Type B pancreatic cell (in vitro differentiated cells): ENCODE measurements around the gene PHLPP1. TPM values are rescaled to one million over a fixed set of nuclear protein-coding genes. Genes with fewer than 3 reads are reported as not detected.
A peak's percentile ranks its signal among the peaks of the same experiment; 100 is the strongest.
"Not testable (repeated sequence)": the region's sequence is repeated elsewhere in the genome, so short reads cannot be mapped to it uniquely, and the experiment has no call there.

Experiments
- DNase-seq: peaks from one replicate; pipeline ENCODE4 v3.0.0; 2021; ENCODE audit warnings: mixed read lengths; ENCODE audit not compliant: unreplicated experiment; ENCODE audit errors: extremely low spot score
- H3K27ac Mint-ChIP-seq: 2 replicates; pipeline ENCODE4 v1.8.0; 2021; ENCODE audit warnings: mild to moderate bottlenecking, mixed read lengths
- H3K27me3 Mint-ChIP-seq: 2 replicates; pipeline ENCODE4 v1.8.0; 2021; ENCODE audit warnings: mixed read lengths
- H3K36me3 Mint-ChIP-seq: 2 replicates; pipeline ENCODE4 v1.8.0; 2021; ENCODE audit warnings: mixed read lengths
- H3K4me1 Mint-ChIP-seq: one replicate; pipeline ENCODE4 v1.8.0; 2021; ENCODE audit warnings: mixed read lengths; ENCODE audit not compliant: unreplicated experiment
- H3K4me3 Mint-ChIP-seq: 2 replicates; pipeline ENCODE4 v1.8.0; 2021; ENCODE audit warnings: mild to moderate bottlenecking, mixed read lengths
- H3K9me3 Mint-ChIP-seq: 2 replicates; pipeline ENCODE4 v1.8.0; 2021; ENCODE audit warnings: mixed read lengths
- total RNA-seq: library from RNA; stranded (reverse); gene quantifications from 2 replicates; pipeline ENCODE4 v1.2.1, GENCODE V29; 2021; ENCODE audit warnings: low replicate concordance
- TF ChIP-seq, protein P1 (sequence below): fragments of 200-600 bp; sonication (generic); conservative IDR thresholded peaks from 2 replicates; pipeline ENCODE4 v1.5.0; 2021; ENCODE audit warnings: antibody characterized with exemption, mild to moderate bottlenecking

PHLPP1 gene
- total RNA-seq, 1 donor from 2014 or later, result 28.5 TPM

DNA sequence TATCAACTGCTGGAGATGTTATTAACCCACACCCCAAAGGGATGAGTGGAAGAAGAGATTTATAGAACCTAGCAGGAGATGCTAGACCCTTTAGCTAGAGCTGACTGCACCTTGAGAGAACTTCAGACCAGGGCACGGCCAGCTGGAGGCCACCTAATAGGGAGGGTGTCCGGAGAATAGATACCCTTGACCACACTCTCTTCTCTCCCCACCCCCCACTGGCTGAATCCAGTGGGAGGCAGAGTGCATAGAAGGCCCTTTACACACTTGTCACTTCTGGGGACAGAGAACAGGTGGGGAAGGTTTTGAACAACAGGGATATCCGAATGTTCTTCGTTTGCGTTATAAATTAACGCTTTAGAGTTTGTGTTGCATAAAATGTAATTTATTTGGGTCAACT lies 84.6 kb downstream of the PHLPP1 start:
- Mint-ChIP-seq H3K27ac (peak overlapping the region; percentile 79), H3K4me1 (peaks cover 18% of the 10 kb centered on the region)
- TF ChIP-seq, protein P1, sequence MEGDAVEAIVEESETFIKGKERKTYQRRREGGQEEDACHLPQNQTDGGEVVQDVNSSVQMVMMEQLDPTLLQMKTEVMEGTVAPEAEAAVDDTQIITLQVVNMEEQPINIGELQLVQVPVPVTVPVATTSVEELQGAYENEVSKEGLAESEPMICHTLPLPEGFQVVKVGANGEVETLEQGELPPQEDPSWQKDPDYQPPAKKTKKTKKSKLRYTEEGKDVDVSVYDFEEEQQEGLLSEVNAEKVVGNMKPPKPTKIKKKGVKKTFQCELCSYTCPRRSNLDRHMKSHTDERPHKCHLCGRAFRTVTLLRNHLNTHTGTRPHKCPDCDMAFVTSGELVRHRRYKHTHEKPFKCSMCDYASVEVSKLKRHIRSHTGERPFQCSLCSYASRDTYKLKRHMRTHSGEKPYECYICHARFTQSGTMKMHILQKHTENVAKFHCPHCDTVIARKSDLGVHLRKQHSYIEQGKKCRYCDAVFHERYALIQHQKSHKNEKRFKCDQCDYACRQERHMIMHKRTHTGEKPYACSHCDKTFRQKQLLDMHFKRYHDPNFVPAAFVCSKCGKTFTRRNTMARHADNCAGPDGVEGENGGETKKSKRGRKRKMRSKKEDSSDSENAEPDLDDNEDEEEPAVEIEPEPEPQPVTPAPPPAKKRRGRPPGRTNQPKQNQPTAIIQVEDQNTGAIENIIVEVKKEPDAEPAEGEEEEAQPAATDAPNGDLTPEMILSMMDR, result no peak

DNA sequence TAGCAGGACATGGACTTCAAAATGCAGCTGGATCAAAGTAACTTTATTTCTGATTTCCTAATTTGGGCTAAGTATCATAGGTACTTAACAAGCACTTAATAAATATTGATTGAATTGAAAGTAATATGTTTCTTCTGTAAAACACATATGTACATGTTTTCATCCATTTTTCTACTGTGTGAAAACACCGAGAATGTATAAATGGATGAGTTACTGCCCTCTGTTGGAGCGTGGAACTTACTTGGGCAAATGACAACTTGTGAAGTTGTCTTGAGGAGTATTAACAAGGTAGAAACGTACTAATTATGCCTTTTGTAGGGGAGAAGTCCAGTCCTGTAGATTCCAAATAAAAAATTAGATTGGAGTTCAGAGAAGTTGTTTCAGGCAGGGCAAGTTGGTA lies 87.2 kb downstream of the PHLPP1 start:
- DNase-seq, result no peak
- no peaks in the 10 kb centered on the region for H3K27me3 Mint-ChIP-seq
- H3K9me3 Mint-ChIP-seq, result no peaks in the 10 kb centered on the region
- peaks cover 13% of the 10 kb centered on the region for H3K4me1 Mint-ChIP-seq
- no peak overlapping the region for H3K4me3 Mint-ChIP-seq
- H3K27ac Mint-ChIP-seq, result no peak overlapping the region
- TF ChIP-seq, protein P1, result no peak
- peaks cover 4% of the 10 kb centered on the region for H3K36me3 Mint-ChIP-seq

More for the DNA sequence above, 84.6 kb downstream of the PHLPP1 start:
- Mint-ChIP-seq H3K27me3 (no peaks in the 10 kb centered on the region), H3K36me3 (peaks cover 7% of the 10 kb centered on the region), H3K9me3 (no peaks in the 10 kb centered on the region), H3K4me3 (no peak overlapping the region)
- no peak for DNase-seq

DNA sequence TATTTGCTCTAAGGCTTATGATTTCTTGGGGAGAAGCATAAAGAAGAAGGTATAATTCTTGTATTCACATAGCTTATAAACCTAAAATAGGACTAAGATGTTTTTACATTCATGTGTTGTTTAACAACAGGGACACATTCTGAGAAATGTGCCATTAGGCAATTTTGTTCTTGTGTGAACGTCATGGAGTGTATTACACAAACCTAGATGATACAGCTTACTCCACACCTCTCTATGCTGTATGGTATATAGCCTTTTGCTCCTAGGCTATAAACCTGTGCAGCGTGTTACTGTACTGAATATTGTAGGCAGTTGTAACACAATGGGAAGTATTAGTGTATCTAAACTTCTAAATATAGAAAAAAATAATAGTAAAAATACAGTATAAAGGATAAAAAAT lies 92.1 kb downstream of the PHLPP1 start:
- no peak overlapping the region for H3K27ac Mint-ChIP-seq
- no peak for DNase-seq
- H3K4me1 Mint-ChIP-seq, result peaks cover under 1% of the 10 kb centered on the region
- TF ChIP-seq, protein P1, result no peak
- peaks cover 5% of the 10 kb centered on the region for H3K9me3 Mint-ChIP-seq
- no peak overlapping the region for H3K4me3 Mint-ChIP-seq
- H3K36me3 Mint-ChIP-seq, result peaks cover 8% of the 10 kb centered on the region
- H3K27me3 Mint-ChIP-seq, result no peaks in the 10 kb centered on the region

DNA sequence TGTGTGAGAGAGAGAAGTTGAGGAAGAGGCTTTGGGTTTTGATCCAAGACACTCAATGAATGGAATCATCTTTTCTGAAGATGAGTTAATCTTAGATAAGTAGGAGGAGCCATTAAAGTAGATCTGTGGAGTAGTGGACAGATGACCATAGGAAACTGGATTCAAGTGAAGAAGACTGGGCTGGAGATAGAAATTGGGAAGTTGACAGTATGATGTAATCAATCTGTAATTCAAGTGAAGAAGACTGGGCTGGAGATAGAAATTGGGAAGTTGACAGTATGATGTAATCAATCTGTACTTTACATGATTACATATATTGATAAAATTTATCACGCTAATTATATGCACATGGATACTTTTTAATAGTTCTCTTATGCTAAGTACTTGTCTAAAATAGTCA lies 92.8 kb downstream of the PHLPP1 start:
- Mint-ChIP-seq H3K9me3 (peaks cover 5% of the 10 kb centered on the region), H3K27me3 (no peaks in the 10 kb centered on the region), H3K4me1 (peaks cover 8% of the 10 kb centered on the region), H3K36me3 (peaks cover 8% of the 10 kb centered on the region), H3K27ac (no peak overlapping the region), H3K4me3 (no peak overlapping the region)
- TF ChIP-seq, protein P1, result no peak
- no peak for DNase-seq

DNA sequence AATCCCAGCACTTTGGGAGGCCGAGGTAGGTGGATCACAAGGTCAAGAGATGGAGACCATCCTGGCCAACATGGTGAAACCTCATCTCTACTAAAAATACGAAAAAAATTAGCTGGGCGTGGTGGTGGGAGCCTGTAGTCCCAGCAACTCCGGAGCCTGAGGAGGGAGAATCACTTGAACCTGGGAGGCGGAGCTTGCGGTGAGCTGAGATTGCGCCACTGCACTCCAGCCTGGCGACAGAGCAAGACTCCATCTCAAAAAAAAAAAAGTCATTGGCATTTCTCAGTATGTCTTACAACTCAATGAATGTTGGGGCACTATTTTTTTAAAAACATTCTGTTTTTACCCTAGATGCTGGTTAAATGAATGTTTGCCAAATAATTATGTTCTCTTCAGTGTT lies 94.1 kb downstream of the PHLPP1 start:
- H3K9me3 Mint-ChIP-seq, result not testable (repeated sequence)

DNA sequence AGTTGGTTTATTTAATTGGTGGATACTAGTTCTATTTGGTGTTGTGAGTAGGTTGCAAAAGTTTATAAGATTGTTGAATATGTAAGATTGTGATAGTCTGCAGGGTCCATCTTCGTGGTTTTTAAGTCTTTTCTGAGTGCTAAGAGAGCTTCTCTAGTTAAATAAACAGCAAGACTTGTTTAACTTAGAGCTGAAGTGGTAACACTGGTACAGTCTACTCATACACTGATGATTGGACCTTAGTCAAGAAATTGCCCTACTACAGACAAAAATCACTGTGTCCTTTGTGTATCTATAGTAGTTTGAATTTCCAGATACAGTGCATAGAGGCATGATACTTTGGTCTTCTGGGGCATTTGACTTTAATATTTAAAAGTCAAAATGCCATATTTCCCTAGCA lies 94.6 kb downstream of the PHLPP1 start:
- Mint-ChIP-seq H3K9me3 (peaks cover 5% of the 10 kb centered on the region), H3K4me3 (no peak overlapping the region), H3K4me1 (peaks cover 22% of the 10 kb centered on the region), H3K27ac (no peak overlapping the region), H3K27me3 (no peaks in the 10 kb centered on the region), H3K36me3 (peaks cover 4% of the 10 kb centered on the region)
- TF ChIP-seq, protein P1, result no peak
- no peak for DNase-seq

More for the DNA sequence above, 94.1 kb downstream of the PHLPP1 start:
- H3K27ac Mint-ChIP-seq, H3K27me3 Mint-ChIP-seq, DNase-seq, H3K36me3 Mint-ChIP-seq, H3K4me3 Mint-ChIP-seq: not testable (repeated sequence)
- peaks cover 18% of the 10 kb centered on the region for H3K4me1 Mint-ChIP-seq
